Testis (tissue), 2 donors: Measurements from ENCODE around the gene AK1.

Experiments
- CTCF ChIP-seq, 3 experiments: fragments of 450-650 bp in 2 of 3; fragments of 200-600 bp in 1 of 3; sonication (generic) in 1 of 3; IDR thresholded peaks; one replicate each; pipeline ENCODE4 v1.5.1; 2016 to 2019; ENCODE audit warnings: antibody characterized with exemption in 3 of 3, mild to moderate bottlenecking in 2 of 3, moderate library complexity in 1 of 3
- POLR2A ChIP-seq: fragments of 450-650 bp; IDR thresholded peaks from one replicate; pipeline ENCODE4 v1.6.1; 2017; ENCODE audit warnings: antibody characterized with exemption, mild to moderate bottlenecking, moderate library complexity

GRCh38 chr9:127816728-127817127 is 60.7 kb downstream of the AK1 start:
- TF ChIP-seq CTCF (IDR thresholded peaks at IDR 0.05) = no peak
- no peak for TF ChIP-seq POLR2A
